Cardiac fibroblast (primary cell): ENCODE results near the gene TMEM184B.

ENCODE experiments used
- DNase-seq, 2 donors: peaks; one replicate each; pipeline versions ENCODE4 v3.0.0 to v3.0.0-alpha.2; 2010; ENCODE audit warnings: low read depth in 2 of 2
- H3K4me3 ChIP-seq, 2 donors: replicated peaks in 1 of 2; 1 replicate in 1 of 2; 2 replicates in 1 of 2; pipeline ENCODE4 v1.5.1; 2011; ENCODE audit warnings: low read depth in 2 of 2, low read length in 2 of 2, mild to moderate bottlenecking in 2 of 2, moderate library complexity in 1 of 2
- TF ChIP-seq, protein P1 (sequence below): IDR thresholded peaks from one replicate; pipeline ENCODE4 v1.5.1; 2011; ENCODE audit warnings: low read depth, mild to moderate bottlenecking, low read length, inconsistent platforms

TMEM184B gene

DNA sequence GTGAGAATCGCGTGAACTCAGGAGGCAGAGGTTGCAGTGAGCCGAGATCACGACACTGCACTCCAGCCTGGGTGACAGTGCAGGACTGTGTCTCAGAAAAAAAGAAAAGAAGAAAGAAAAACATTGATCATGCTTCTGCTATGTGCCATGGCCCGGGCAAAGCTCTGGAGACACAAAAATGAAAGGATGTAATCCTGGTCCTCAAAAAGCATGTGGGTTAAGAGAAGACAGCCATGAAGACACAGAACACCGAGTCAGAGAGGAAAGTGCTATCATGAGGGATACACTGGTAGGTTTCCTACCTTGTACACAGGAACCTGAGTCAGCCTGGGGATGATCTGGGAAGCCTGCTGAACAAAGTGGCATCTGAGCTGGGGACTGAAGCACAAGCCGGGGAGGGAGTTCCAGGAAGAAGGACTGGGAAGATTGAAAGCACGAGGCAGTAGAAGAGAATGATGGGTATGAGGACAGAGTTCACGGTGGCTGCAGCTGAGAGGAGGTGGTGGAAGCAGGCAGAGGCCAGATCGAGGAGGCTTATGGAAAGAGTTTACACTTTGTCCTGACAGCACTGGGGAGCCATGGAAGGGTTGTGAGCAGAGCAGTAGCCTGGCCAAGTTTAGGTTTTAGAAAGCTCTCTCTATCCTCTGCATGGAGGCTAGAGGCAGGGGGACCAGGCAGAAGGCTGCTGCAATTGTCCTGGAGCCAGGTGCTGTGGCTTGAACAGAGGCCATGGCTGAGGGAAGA lies 80.9 kb downstream of the TMEM184B start:
- TF ChIP-seq, protein P1, sequence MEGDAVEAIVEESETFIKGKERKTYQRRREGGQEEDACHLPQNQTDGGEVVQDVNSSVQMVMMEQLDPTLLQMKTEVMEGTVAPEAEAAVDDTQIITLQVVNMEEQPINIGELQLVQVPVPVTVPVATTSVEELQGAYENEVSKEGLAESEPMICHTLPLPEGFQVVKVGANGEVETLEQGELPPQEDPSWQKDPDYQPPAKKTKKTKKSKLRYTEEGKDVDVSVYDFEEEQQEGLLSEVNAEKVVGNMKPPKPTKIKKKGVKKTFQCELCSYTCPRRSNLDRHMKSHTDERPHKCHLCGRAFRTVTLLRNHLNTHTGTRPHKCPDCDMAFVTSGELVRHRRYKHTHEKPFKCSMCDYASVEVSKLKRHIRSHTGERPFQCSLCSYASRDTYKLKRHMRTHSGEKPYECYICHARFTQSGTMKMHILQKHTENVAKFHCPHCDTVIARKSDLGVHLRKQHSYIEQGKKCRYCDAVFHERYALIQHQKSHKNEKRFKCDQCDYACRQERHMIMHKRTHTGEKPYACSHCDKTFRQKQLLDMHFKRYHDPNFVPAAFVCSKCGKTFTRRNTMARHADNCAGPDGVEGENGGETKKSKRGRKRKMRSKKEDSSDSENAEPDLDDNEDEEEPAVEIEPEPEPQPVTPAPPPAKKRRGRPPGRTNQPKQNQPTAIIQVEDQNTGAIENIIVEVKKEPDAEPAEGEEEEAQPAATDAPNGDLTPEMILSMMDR, result no peak
- no peak for DNase-seq
- H3K4me3 ChIP-seq, result no peak overlapping the region

DNA sequence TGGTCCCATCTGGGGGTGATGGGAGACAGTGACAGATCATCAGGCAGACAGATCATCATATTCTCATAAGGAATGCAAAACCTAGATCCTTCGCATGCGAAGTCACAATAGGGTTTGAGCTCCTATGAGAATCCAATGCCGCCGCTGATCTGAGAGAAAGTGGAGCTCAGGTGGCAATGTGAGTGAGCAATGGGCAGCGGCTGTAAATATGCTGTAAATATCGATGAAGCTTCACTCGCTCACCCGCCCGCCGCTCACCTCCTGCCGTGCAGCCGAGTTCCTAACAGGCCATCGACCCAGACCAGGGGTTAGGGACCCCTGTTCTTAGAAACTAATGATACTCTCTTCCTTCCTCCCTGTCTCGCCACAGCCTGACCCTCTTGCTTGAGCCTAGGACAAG lies 81.8 kb downstream of the TMEM184B start:
- TF ChIP-seq, protein P1, result no peak
- DNase-seq, result no peak

DNA sequence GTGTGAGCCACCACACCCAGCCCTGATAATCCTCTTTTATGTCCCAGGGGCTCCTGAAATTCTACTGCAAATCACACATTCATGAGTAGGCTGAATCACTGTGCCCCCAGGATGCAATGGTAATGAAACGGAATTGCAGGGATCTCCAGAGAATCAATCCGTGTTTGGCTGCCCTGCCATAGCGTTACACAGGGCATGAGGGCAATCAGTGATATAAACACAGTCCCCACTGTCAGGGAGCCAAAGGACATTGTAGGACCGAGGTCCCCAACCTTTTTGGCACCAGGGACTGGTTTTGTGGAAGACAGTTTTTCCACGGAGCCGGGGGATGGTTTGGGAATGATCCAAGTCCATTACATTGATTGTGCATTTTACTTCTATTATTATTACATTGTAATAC lies 82.2 kb downstream of the TMEM184B start:
- no peak overlapping the region for H3K4me3 ChIP-seq
- DNase-seq, result no peak
- TF ChIP-seq, protein P1, result no peak

More for the DNA sequence above, 81.8 kb downstream of the TMEM184B start:
- no peak overlapping the region for H3K4me3 ChIP-seq

DNA sequence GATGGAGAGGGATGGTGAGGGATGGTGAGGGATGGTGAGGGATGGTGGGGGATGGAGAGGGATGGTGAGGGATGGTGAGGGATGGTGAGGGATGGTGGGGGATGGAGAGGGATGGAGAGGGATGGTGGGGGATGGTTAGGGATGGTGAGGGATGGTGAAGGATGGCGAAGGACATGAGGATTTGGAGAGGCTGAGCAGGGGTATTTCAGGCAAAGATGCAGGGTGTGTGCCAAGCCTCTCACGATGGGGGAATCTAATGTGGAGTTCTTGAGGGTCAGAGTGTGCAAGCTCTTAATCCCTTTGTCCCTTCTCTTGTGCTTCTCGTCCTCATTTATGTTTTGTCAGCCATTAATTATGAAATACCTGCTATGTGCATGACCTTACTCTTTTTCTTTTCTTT lies 83.7 kb downstream of the TMEM184B start:
- H3K4me3 ChIP-seq, result no peak overlapping the region
- DNase-seq, result no peak
- TF ChIP-seq, protein P1, result no peak

DNA sequence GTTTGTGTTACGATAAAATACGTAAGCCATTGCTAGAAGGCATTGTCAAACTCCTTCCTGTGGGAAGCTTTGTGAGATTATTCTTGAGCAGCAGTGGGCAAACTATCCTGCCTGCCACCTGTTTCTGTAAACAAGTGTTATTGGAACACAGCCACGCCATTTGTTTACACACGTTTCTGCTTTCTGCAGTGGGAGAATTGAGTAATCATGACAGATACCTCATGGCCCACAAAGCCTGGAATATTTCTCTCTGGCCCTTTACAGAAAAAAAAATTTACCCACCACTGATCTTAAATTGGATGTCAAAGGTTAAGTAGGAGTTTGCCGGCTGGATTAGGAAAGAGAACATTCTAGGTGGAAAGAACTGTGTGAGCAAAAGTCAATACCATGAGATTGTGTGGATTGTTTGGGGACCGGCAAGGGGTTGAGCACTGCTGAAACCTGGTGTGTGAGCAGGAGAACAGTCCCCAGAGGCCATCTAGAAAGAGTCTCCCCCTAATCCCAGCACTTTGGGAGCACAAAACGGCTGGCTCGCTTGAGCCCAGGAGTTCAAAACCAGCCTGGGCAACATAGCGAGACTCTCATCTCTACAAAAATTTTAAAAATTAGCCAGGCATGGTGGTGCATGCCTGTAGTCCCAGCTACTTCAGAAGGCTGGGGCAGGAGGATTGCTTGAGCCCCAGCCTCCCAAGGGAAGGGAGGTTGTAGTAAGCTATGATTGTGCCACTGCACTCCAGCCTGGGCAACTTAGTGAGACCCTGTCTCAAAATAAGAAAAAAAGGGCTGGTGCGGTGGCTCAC lies 85.2 kb downstream of the TMEM184B start:
- TF ChIP-seq, protein P1, result no peak
- DNase-seq, result peak; percentile 70 to 72
- no peak overlapping the region for H3K4me3 ChIP-seq

DNA sequence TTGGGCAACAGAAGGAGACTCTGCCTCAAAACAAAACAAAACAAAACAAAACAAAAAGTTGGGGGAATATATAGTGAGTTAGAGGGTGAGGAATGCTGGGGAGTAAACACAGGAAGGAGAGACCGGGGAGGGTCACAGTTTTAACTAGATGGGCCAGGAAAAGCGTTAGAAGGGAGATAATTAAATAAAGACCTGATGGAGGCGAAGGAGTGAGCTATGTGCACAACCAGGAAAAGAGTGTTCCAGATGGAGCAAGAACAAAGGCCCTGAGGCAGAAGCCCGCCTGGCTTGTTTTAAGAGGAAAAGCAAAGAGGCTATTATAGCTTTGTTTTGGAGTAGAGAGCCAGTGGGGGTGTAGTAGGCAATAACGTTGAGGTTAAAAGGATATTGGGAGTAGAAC lies 86.4 kb downstream of the TMEM184B start:
- TF ChIP-seq, protein P1, result no peak
- no peak overlapping the region for H3K4me3 ChIP-seq
- peak in 1 of 2 donors; percentile 31 for DNase-seq
